Measurements from ENCODE around the gene STXBP1.
"Not testable (repeated sequence)": the region's sequence is repeated elsewhere in the genome, so short reads cannot be mapped to it uniquely, and the experiment has no call there.

Gene STXBP1

DNA sequence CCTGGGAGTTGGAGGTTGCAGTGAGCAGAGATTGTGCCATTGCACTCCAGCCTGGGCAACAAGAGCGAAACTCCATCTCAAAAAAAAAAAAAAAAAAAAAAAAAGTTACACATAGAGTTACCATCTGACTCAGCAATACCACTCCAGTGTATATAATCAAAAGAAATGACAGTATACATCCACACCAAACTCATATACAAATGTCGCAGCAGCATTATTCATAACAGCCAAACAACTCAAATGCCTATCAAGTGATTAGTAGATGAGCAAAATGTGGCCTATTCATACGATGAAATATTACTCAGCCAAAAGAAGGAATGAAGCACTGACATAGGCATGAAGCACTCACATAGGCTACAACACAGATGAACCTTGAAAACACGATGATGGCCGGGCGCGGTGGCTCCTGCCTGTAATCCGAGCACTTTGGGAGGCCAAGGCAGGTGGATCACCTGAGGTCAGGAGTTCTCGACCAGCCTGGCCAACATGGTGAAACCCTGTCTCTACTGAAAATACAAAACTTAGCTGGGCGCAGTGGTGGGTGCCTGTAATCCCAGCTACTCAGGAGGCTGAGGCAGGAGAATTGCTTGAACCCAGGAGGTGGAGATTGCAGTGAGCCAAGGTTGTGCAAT lies 9.4 kb downstream of the STXBP1 start:
- DNase-seq (ENCODE audit: low read depth in 2 of 2) = not testable (repeated sequence)

- no peak for DNase-seq (ENCODE audit: low read depth in 2 of 2)
These were observed 14.8 kb downstream of the STXBP1 start for GRCh38 chr9:127626752-127627493.

DNA sequence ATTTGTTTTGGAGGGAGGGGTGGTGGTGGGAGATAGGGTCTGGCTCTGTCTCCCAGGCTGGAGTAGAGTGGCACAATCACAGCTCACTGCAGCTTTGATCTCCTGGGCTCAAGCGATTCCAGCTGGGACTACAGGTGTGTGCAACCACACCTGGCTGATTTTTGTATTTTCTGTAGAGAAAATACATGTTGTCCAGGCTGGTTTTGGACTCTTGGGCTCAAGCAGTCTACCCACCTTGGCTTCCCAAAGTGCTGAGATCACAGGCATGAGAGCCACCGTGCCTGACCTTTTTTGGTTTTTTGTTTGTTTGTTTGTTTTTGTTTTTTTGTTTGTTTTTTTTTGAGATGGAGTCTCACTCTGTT lies 15.4 kb downstream of the STXBP1 start:
- DNase-seq (ENCODE audit: low read depth in 2 of 2) = no peak

DNA sequence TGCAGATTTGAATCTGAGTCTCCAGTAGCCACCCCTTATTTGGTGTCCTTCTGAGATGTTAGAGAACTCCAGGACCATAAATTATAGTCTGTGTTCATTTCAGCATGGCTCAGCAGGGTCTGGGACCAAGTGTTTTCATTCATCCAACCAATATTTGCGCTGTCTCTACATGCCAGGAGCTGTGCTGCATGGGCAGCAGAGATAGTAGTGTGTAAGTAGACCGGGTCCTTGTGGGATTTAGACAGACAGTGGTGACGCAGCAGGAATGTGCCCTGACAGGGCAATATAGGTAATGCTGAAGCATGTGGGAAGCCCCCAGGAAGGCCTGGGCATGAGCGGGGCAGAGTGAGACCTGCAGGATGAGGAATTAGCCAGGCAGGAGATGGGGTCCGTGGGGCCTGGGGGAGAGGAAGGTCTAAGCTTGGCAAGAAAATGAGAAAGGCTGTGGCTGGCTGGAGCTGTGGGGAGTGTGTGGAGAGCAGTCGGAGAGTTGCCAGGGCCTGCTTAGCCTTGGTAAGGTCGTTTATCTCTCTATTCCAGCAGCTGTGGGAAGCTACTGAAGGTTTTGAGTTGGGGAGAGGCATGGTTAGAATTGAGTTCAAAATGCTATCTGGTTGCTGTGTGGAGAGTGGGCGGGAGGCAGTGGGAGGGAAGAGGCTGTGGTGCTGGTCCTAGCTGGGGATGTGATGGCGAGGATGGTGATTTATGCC lies 16.8 kb downstream of the STXBP1 start:
- no peak for DNase-seq (ENCODE audit: low read depth in 2 of 2)

DNA sequence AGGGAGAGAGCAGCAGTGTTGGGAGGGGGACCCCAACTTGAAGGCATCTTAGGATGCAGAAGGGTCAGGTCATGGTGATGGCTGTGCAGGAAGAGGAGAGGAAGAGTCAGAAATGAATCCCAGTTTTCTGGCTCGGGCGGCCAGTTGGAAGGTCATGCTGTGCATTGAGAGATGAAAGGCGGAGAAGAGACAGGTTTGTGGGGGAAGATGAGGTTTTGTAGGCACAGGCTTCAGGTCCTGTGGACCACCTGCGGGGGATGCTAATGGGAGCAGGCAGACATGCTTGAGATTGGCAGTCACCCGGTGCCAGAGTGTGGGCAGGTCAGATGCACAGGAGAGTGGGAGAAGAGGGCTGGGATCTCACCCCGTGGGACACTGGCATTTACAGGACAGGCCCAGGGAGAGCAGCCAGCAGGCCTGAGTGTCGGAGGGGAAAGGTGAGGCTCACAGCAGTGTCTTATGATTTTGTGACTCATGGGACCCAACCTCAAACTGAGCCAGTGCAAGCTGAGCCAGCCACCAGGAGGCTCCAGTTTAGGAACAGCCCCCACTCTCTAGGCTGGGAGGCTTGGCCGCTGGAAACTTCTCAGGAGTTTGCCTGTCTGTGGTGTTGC lies 17.5 kb downstream of the STXBP1 start:
- DNase-seq (ENCODE audit: low read depth in 2 of 2) = no peak

GRCh38 chr9:127633216-127633862 lies 21.3 kb downstream of the STXBP1 start:
- no peak for DNase-seq (ENCODE audit: low read depth in 2 of 2)

- no peak for DNase-seq (ENCODE audit: low read depth in 2 of 2)
These were observed 21.9 kb downstream of the STXBP1 start for GRCh38 chr9:127634021-127634420.

- DNase-seq (ENCODE audit: low read depth in 2 of 2) = no peak
These were observed 22.6 kb downstream of the STXBP1 start for GRCh38 chr9:127634698-127635097.

DNA sequence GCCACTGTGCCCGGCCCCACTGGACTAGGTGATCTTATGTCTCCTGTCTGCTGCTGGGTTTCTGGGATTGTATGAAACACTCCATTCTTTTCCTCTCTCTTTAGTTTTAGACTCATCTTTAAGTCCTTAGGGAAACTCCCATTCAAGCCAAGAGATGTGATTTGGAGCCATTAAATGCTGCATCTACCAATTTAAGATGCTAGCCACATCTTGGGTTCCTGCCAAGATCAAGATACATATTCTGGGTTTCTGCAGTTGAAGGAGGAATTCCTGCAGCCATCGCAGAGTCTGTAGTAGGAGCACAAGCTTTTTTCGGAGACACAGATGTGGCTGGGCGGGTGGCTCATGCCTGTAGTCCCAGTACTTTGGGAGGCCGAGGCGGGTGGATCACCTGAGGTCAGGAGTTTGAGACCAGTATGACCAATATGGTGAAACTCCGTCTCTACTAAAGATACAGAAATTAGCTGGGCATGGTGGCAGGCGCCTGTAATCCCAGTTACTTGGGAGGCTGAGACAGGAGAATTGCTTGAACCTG lies 23.2 kb downstream of the STXBP1 start:
- DNase-seq (ENCODE audit: low read depth in 2 of 2) = no peak

- no peak for DNase-seq (ENCODE audit: low read depth in 2 of 2)
These were observed 25.3 kb downstream of the STXBP1 start for GRCh38 chr9:127637322-127637847.

- DNase-seq (ENCODE audit: low read depth in 2 of 2) = no peak
These were observed 28.9 kb downstream of the STXBP1 start for GRCh38 chr9:127640908-127641545.

- DNase-seq (ENCODE audit: low read depth in 2 of 2) = no peak
These were observed 30.1 kb downstream of the STXBP1 start for GRCh38 chr9:127642082-127642740.

DNA sequence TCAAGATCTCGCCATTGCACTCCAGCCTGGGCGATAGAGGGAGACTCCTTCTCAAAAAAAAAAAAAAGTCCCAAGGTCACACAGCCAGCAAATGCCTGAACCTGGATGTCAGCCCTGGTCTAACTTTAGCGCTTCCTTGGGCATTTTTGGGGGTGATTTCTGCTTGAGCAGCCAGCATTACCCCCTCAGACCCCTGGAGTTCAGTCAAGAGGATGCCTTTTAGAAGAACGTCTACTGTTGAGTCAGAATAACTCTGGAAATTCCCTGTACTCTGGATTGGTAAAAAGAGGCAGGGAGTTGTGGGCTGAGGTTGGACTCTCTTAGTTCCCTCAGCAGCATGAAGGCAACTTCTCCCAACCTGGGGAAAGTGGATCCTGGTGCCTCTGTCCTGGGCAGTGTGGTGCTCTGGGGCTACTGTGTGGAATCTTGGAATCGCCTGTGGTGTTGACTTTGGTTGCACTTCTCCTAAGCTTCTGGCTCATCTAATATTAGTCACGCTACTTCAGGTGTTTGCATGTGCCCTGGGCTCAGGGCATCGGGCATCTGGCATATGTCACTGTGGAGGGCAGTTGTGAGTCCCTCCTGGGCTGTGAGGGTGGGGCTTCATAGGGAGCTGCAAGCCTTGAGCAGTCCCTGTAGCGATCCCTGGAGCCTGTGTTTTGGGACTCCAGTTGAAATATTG lies 32.2 kb downstream of the STXBP1 start:
- DNase-seq (ENCODE audit: low read depth in 2 of 2) = no peak

GRCh38 chr9:127644943-127645342 lies 32.9 kb downstream of the STXBP1 start:
- DNase-seq (ENCODE audit: low read depth in 2 of 2) = no peak

- DNase-seq (ENCODE audit: low read depth in 2 of 2) = no peak
These were observed 35.4 kb downstream of the STXBP1 start for GRCh38 chr9:127647451-127647850.

GRCh38 chr9:127650518-127650917 lies 38.4 kb downstream of the STXBP1 start:
- DNase-seq (ENCODE audit: low read depth in 2 of 2) = no peak

DNA sequence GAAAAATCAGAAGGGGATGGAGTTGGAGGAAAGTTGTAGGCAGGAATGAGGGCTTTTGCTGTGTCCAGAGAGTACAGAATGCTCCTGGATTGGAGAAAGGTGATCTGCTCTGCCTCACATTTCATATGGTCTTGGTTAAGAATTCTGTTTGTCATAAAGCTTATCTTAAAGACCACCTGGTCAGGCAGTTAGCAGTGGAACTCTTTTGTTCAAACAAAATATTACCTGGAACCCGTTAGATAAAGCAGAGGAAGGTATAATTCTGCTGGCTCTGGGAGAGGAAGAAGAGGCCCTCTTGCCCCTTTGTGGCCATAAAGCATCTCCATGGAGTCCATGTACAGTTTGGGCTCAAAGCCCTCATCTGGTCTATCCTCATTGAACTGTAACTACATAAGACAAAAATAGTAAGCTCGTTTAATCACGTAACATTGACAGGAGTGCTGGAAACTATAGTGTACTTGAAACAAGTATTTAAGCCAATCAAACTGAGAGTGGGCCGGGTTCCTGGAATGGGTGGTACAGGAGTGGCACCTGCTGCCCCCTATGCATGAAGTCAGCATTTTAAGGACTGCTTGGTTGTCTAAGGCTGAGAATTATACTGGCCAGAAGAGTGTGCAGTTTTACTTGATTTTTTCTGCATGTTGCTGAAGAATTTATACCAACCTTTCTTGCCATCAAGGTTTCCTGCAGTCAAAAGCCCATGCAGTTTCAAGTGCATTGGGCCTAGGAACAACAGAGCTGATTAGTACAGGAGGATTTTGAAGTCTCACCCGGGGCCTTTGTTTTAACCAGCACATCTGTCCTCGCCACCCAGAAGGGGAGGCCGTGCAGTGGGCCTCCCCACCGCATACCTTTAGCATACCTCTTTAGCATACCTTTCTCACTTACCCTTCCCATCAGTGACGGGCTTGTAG lies 39.9 kb downstream of the STXBP1 start:
- DNase-seq (ENCODE audit: low read depth in 2 of 2) = no peak

DNA sequence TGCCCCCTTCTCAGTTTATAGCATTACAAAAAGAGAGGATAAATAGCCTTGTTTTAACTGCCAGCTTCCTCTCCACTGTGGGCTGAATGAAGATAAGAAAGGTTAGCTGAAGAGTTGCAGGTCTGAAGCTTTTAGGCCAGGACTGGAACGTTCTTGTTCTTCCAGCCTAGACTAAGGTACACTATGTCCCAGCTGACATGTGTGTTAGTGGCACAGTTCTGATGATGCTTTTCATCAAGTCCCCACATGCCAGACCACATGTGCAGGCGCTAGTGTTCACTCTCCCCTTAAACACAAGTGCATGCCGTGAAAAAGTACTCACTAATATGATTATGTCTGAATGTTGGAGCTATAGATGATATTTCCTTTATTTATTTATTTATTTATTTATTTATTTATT lies 40.7 kb downstream of the STXBP1 start:
- DNase-seq (ENCODE audit: low read depth in 2 of 2) = no peak

GRCh38 chr9:127654619-127655018 lies 42.5 kb downstream of the STXBP1 start:
- DNase-seq (ENCODE audit: low read depth in 2 of 2) = no peak
